Endothelial cell of umbilical vein (primary cell): ENCODE results near the gene IGF2BP2.

ENCODE experiments used
- CTCF ChIP-seq, 2 donors: IDR thresholded peaks; 1 replicate in 1 of 2; 2 replicates in 1 of 2; pipeline ENCODE4 v1.5.1; 2011; ENCODE audit warnings: low read length in 2 of 2, mild to moderate bottlenecking in 2 of 2, moderate library complexity in 2 of 2, control low read depth in 1 of 2, inconsistent platforms in 1 of 2, low read depth in 1 of 2; ENCODE audit not compliant: insufficient read depth in 1 of 2; ENCODE audit errors: extremely low read depth in 1 of 2
- EZH2 ChIP-seq: IDR thresholded peaks from 2 replicates; pipeline ENCODE4 v1.6.1; 2012; ENCODE audit warnings: borderline replicate concordance, low read depth, mild to moderate bottlenecking, moderate library complexity, low read length, inconsistent platforms; ENCODE audit not compliant: severe bottlenecking
- FOS ChIP-seq: IDR thresholded peaks from 2 replicates; pipeline ENCODE4 v1.6.1; 2011; ENCODE audit warnings: mild to moderate bottlenecking, low read length, moderate library complexity, borderline replicate concordance; ENCODE audit not compliant: insufficient read depth
- POLR2A ChIP-seq: IDR thresholded peaks from 2 replicates; pipeline ENCODE4 v1.6.1; 2012; ENCODE audit warnings: low read depth, mild to moderate bottlenecking, control low read depth, low read length
- POLR2AphosphoS5 ChIP-seq: IDR thresholded peaks from 2 replicates; pipeline ENCODE4 v1.6.1; 2012; ENCODE audit warnings: low read depth, mild to moderate bottlenecking, control low read depth, low read length, moderate library complexity; ENCODE audit not compliant: insufficient read depth

DNA sequence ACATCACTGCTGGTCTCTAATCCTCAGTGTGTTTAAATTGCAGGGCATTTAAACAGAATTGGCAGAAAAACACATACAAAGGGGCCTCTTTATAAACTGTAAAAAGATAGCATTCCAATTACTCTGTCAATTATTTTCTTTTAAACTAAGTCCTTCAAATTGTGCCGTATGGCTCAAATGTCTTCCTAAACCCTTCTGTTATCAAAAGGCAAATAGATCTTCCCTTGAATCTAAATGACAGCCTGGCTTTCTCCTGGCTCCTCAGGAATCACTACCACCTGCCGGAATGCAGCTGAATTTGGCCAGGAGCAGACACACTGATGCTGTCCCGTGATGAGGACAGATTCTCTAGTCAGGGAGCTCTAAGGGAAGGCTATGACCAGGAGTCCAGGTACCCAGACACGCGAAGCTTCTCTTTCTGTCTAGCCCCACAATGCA is 85.6 kb downstream of the IGF2BP2 start:
- TF ChIP-seq EZH2 (no peak), POLR2AphosphoS5 (no peak), CTCF (IDR thresholded peaks at IDR 0.05; ENCODE audit: extremely low read depth in 1 of 2, insufficient read depth in 1 of 2, low read depth in 1 of 2, low read length in 2 of 2) (no peak), POLR2A (no peak), FOS (no peak)
